T-helper 1 cell (primary cell): ENCODE data around the gene ZFP36L2.
"Not testable (repeated sequence)": the region's sequence is repeated elsewhere in the genome, so short reads cannot be mapped to it uniquely, and the experiment has no call there.

ENCODE experiments used
- DNase-seq, 5 donors: peaks; one replicate each; pipeline ENCODE4 v3.0.0-alpha.2; 2012 to 2020

ZFP36L2 gene

DNA sequence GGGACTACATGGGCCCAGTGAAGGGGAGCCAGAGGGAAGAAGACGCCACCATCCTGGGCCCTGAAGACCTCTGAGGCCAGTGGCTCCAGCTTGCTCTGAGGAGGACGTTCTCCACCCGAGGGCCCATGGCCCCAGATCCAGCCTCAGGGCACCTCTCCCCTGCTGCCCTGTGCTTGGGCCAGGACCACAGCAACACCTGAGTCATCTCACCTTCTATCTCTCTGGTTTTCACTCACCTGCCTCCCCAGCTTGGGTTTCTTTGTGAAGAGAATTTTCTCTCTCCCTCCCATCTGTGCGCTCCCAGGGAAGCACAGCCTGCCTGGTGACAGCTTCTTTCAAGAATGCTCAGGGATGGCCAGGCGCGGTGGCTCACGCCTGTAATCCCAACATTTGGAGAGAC lies 19.8 kb downstream of the ZFP36L2 start:
- DNase-seq = no peak

DNA sequence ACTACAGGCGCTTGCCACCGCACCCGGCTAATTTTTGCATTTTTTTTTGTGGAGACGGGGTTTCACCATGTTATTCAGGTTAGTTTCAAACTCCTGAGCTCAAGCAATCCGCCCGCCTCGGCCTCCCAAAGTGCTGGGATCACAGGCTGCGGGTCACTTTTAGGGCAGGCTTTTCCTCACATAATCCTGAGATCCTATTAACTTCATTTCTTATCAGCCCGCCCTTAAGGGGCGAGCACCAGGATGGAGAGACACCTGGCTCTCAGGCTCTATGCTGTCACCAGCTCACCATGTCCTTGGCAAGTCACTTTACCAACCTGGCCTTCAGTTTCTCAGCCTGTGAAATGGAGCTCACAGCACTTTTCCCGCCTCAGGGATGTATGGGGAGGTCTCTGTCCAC lies 23.0 kb downstream of the ZFP36L2 start:
- DNase-seq = no peak

DNA sequence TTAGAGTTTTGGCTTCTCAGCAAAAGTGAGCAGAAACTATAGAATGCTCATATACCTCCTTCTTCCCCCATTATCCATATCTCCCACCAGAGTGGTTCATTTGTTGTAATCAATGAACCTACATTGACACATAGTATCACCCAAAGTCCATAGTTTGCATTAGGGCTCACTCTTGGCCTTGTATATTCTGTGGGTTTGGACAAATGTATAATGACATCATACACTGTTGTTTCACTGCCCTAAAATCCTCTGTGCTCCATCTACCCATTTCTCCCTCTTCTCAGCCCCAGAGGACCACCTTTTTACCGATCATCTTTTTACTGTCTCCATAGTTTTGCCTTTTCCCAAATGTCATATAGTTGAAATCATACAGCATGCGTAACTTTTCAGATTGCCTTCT lies 24.1 kb downstream of the ZFP36L2 start:
- DNase-seq = no peak

DNA sequence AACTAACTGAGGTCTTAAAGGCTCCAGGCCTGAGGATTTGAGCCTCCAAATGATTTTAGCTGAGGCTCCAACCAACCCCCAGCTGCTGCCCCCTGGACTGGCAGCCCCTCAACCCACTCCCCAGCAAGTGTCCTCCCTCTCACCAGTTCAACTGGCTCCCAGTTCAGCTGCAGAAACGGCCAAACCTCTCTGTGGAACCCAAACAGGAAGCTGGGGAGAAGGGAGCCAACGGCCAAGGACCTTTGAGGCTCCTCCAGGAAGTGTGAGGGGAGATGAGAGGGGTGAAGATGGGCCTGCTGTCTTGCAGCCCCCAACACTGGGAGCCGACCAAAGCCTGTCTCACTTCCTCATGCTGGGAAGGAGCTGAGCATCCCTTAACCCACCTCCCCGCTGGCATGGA lies 24.9 kb downstream of the ZFP36L2 start:
- DNase-seq = no peak

DNA sequence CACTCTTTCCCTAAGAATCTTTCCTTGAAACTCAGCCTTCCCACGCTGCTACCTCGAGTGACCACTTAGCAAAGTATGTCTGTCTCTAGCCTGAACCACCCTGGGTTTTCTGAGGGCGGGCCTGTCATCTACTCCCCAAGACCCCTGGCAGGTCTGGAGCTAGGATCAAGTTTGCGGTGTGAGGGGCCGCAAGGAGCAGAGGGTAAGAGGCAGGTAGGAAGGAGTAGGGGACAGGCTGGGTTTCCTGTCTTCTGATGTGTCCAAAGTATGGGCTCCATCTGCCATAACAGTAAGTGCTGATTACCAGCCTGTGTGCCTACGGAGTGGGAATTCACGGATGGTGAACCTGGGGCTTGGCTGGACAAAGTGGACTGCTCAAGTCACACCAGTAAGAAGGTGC lies 25.4 kb downstream of the ZFP36L2 start:
- no peak for DNase-seq

DNA sequence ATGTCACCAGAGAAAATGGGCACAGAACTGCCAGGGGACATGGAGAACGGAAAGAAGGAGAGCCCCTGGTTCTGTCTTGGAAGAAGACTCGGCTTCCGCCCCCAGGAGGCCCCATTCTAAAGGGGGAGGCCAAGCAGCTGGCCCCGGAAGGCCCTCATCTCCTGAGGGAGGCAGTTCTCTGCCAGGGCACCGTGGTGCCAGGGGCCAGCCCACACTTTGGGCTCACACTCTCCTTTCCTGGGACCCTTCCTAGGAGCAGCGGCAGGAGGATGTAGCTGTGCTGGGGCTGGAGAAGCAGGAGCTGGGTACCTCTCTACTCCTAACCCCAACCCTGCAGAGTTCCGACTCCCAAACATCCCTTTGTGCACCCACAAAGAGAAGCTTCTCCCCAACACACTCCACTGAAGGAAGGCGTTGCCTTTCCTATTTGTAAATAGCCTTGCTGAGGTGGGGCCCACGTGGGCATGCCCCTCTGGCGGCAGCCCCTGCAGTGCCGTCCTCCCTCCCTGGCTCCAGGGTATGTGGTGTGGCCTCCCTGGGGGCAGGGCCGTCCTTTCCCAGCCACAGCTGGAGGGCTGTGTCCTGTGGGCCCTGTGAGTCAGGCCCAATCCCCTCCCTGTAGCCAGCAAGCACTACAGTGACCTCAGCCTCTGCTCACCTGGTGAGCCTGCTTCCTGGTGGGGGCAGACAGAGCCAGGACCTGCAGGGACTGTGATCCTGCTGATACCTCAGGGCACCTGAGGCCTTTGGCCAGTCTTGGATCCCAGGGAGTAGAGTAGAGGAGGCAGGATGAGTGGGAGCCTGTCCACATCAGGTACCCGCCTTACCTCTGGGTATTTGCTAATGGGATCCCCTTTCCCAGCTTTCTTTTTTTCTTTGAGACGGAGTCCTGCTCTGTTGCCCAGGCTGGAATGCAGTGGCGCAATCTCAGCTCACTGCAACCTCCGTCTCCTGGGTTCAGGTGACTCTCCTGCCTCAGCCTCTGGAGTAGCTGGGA lies 26.6 kb downstream of the ZFP36L2 start:
- no peak for DNase-seq

DNA sequence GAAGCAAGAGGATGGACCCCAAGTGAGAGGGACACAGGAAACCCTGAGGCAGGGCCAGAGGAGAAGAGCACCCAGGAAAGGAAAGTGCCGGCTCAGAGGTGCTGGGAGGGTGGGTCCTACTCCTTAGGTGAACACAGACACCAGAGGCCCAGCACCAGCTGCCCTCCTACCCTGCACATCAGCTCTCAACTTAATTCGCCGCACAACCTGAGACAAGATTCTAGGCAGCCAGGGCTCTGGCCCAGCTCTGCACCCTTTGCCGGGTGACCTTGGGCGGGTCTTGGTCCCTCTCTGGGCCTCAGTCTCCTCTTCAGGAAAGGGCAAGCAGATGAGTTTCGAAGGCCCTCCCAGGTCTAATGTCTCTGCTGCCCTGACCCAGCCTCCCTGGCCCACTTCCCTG lies 28.1 kb downstream of the ZFP36L2 start:
- DNase-seq = no peak

DNA sequence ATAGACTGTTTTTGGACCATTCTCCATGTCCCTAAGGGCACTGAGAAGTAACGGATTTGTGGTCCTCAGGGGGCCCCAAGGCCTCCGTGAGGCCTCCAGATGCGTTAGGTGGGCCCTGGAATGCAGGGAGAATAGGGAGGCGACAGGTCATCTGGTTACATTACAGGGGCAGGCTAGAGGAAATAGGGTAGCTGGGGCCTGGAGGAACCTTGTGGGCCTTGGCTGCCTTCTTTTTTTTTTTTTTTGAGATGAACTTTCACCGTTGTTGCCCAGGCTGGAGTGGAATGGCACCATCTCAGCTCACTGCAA lies 28.9 kb downstream of the ZFP36L2 start:
- no peak for DNase-seq

DNA sequence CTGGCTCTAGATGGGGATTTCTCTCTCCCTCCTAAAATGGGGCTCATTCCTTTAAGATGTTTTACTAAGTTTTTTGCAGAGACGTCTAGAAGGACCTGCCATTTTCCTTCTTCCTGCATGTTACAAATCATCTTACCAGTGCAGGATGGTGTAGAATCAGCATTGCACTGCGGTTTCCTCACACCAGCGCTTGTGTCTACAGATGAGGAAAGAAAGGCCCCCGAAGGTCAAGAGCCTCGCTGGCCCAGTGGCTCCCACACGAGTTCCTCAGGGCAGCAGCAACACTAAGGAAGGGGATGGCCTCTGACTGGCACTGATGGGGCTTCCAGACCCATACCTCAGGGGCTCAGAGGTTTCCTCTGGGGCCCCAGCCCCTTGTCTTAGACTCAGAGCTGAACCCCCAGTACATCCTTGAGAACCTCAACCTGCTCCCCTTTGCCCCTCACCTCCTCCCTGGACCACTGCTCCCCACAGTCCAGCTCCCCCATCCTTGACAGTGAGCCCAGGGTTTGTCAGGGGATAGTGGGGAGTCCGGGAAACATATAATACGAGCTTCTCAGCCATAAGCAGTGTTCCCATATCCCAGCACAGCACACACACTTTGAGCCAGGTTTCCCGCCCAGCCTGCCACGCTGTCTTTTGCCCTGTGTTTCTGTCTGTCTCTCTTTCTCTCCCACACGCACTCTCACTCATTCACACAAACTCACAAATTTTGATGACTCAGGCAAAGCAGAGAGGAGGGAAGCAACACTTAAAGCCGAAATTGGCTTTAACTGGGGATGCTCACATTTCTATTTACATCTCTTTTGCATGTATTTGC lies 29.4 kb downstream of the ZFP36L2 start:
- DNase-seq = no peak

DNA sequence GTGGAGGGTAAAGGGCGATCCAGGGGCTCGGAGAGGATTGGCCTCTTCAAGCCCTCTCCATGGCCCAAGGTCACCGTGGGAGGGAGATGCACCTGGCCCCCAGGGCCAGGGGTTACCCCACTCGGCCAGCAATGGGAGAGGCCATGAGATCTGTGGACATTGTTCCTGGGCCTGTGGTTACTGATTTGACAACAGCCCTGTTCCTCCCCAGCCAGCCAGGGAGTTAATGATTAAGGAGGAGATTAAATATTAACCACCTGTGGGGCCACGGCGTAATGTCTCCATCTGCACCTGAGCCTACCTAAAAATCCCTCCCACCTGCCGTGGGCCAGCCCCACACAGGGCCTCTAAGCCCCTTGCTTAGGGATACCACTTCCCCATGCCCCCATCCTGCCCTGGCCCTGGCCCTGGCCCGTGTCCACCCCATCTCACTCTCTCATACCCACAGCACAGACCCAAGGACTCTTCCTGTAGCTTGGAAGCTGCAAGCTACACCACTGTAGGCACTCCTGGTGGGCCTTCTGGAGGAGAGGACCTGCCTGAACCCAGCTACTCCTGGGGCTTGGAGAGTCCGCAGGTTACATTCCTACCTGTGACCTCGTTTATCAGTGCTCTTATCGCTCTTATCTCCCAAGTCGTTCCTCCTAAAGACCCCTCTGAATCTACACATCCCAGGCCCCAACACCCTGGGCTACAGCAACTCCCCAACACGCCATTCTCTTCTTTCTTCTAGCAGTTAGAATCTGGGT lies 32.1 kb downstream of the ZFP36L2 start:
- no peak for DNase-seq

DNA sequence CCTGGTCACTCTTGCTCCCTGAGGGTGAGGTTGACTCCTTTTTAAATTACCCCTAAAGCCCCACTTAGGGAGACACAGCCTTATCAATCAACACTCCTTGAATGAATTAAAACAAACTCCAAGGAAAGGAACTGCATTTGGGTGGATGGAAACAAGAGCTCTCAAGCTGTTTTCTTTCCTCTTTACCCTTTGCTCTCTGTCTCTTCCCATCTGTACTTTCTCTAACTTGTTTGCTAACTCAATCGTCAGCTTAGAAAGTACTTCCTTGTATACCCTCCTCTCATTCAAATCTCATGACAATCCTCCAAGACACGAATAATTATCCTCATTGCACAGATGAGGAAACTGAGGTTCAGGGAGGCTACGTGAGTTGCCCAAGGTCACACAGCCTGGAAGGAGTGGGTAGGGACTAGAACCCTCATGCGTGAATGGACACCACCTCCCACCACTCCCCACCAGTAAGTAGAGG lies 32.7 kb downstream of the ZFP36L2 start:
- DNase-seq = no peak

DNA sequence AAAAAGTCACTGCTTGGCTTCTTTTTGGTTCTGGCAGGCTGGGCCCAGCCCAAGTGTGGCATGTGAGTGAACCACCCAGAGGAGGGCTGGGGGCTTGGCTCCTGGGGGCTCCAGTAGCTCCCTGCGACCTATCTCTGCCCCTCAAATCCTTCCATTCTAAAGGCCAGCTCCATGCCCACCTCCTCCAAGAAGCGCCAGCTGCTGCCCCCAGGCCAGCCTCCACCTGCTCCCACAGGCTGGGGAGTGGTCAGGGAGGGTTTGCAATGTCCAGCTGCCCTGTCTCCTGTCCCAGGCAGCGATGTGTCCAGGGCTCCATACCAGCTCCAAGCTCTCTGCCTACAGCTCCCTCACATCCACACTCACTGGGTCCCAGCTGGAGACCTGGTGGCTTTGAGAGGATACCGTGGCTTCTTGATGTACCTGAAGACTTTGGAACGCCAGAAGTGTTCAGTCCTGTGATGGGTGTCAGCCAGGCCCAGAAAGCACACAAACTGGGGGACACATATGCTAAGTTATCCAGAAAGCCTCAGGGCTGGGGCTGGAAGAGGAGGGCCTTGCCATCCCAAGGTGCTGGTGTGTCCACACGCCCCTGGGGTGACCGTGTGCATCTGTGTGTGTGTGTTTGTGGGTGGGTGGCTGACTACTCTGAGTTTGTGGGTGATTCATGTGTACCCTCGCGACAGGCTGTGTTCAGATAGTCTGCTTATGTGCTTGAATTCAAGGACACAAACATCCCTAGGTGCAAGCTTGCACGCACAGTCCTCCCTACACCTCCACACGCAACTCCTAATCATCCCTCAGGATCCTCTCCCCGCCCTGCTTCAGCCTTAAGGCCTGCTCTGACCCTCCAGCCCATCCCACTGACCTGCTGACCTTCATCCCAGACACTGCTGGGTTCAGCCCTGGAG lies 33.4 kb downstream of the ZFP36L2 start:
- no peak for DNase-seq

DNA sequence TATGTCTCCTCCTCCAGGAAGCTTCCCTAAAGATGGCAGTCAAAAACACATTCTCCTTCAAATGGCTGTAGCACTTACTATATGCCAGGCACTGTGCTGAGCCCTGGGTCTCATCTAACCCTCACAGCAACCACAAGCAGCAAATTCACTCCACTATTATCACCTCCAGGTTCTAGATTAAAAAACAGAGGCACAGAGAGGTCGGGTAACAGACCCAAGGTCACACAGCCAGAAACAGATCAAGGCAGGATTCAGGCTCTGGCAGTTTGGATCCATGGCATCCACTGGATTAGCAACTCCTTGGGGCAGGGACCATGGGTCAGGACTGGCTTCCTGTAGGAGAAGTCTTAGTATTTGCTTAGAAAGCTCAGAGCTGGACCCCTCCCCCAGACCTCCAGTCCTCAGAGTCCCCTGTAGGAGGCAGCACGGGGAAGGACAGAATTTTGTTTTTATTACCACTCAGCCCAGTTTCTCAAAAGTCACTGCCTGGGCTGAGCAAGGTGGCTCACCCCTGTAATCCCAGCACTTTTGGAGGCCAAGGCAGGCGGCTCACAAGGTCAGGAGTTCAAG lies 34.4 kb downstream of the ZFP36L2 start:
- no peak for DNase-seq

DNA sequence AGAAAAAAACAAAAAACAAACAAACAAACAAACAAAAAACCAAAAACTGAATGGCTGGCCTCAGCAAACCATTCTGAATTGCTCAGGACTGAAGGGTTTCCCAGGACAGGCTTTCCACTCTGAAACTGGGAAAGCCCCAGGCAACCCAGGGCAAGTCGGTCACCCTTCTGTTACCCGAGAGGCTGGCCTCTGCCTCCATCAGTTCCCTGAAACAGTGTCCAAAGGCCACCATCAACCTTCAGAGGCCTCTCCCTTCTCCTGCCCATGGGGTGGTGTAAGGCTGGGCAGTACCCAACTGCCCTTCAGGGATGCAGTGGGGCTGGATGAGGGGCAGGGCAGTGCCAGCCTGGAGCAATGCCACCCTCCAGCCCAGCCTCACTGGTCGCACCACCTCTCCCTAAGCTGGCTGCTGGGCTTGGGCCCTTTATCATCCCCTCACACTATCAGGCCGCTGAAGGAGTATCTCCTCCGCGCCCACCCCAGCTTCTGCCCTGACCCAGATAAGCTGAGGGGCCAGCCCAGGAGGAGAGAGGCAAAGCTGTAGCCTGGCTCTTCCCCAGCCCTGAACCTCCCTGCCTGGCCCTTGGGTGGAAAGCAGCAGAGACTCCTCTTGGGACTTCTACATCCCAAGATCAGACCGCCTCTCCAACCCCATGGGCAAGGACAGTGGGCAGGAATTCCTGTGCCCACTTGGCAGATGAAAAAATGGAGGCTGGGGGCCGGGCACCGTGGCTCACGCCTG lies 35.9 kb downstream of the ZFP36L2 start:
- no peak for DNase-seq

DNA sequence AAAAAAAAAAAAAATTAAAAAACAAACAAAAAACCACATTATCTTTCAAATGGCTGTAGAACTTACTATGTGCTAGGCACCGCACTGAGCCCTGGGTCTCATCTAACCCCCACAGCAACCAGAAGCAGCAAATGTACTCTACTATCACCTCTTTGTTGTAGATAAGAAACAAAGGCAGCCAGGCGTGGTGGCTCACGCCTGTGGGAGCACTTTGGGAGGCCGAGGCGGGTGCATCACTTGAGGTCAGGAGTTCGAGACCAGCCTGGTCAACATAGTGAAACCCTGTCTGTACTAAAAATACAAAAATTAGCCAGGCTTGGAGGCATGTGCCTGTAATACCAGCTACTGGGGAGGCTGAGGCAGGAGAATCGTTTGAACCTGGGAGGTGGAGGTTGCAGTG lies 36.5 kb downstream of the ZFP36L2 start:
- DNase-seq = not testable (repeated sequence)

DNA sequence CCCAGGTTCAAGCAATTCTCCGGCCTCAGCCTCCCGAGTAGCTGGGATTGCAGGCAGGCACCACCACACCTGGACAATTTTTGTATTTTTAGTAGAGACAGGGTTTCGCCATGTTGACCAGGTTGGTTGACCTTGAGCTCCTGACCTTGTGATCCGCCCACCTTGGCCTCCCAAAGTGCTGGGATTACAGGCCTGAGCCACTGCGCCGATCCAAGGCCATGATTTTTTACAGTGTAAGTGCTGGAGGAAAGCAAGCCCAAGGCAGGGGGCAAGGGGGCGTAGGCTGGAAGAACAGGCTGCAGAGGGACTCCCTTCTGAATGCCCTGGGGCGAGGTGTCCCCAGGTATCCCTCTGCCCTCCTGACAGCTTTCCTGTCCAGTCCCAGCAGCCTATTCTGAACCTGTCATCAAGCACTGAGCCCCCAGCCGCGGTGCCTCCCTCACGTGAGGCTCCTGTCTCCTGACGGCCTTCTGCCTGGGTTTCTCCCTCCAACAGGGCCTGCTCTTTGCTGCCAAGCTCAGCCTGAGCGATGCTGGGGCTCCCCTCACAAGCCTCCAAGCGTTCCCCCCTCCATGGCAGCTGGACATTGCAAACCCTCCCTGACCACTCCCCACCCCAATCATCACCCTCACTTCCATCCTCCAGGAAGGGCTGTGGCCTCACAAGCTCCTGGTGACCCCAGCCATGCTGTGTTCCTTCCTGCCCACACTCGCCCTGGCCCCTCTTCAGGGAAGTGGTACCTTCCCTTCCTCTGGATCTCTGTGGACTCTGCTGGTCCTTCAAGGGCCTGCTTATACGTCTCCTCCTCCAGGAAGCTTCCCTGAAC lies 37.6 kb downstream of the ZFP36L2 start:
- DNase-seq = no peak

DNA sequence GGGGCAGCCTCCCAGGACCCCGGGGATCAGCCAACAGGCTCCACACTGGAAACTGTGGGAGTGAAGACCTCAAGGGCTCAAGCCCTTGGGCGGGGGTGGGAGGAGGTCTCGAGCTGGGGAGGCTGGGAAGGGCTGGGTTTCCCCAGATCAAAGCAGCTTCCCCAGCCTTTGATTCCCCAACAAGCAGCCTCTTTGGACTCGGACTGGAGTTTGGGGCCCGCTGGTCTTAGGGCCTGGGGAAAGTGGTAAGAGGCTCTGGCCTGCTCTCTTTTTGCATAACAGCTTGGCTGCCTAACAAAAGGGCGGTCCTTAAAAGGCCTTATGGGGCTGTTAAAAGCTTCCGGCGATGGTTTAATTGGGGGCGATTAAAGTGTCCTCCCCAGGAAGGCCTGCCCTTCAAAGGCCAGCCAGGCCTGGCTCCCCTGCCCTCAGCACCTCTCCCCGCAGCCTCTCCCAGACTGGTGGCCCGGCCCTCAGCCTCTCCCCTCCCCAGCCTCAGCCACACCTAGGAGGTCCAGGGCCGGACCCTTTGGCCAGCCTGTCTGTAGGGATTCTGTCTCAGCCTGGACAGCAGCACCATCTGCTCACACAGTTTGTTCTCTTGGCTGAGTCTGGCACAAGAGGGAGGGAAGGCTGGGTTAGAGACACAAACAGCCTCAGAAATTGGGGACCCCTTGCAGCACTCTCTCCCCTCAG lies 39.6 kb downstream of the ZFP36L2 start:
- DNase-seq = no peak

DNA sequence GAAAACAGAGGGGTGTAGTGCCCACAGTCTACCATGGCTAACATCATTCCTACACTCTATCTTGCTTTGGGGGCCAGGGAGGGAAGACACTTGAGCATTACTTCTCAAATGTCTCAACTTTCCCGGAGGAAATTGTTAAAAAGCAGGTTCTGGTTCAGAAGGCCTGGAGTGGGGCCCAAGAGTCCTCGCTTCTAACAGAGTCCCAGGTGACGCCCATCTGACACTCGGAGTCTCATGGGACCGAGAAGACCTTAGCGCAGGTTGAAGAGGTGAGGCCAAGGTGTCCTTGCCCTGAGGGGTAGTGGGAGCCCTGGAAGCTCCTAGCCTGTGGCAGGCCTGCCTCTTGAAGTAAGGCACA lies 40.1 kb downstream of the ZFP36L2 start:
- DNase-seq = no peak

DNA sequence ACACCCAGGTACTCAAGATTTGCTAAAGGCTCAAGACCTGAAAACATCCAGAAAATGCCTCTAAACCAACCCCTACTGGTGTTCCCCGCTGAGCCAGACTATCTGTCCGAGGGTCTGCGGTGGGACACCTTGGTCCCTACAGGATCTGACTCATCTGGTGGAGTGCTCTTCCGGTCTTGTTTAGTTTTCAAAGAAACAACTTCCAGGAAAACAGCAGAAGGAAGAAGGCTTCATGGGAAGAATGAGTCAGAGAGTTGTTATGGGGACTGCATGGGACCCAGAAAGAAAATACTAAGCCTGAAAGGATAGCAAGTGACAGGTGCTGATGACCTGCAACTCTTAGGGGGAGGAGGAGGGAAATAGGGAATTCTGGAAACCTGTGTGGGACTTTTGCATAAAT lies 41.3 kb downstream of the ZFP36L2 start:
- DNase-seq = peak in 1 of 5 donors; percentile 53
